BJ (cell line): ENCODE results near the gene RBM46. TPM values are rescaled to one million over a fixed set of nuclear protein-coding genes. Genes with fewer than 3 reads are reported as not detected.

ENCODE experiments used
- CTCF ChIA-PET: fragments of 350-600 bp; formaldehyde crosslinking; extraction: SDS; loops from one replicate; lab custom pipeline; 2021; ENCODE audit warnings: antibody characterized with exemption, inconsistent platforms; lab: Yijun Ruan, JAX
- POLR2A ChIA-PET: fragments of 300-600 bp; sonication (Branson Sonifier 250); formaldehyde crosslinking; extraction: SDS; loops from one replicate; lab custom pipeline; 2021; ENCODE audit warnings: antibody characterized with exemption; lab: Charles Lee
- DNase-seq: peaks from one replicate; pipeline ENCODE4 v3.0.0-alpha.2; 2011; ENCODE audit warnings: low read depth
- H3K27me3 ChIP-seq: 2 replicates; pipeline ENCODE4 v1.6.0; 2011; ENCODE audit warnings: low read length; ENCODE audit not compliant: control insufficient read depth, insufficient read depth
- H3K36me3 ChIP-seq: 2 replicates; pipeline ENCODE4 v1.5.1; 2011; ENCODE audit warnings: low read length; ENCODE audit not compliant: control insufficient read depth, insufficient read depth
- H3K4me3 ChIP-seq: 2 replicates; pipeline ENCODE4 v1.5.1; 2011; ENCODE audit warnings: low read depth, mild to moderate bottlenecking, control low read depth, low read length
- CTCF ChIP-seq: IDR thresholded peaks from 2 replicates; pipeline ENCODE4 v1.5.1; 2011; ENCODE audit warnings: low read depth, mild to moderate bottlenecking, control low read depth, inconsistent platforms, low read length, moderate library complexity; ENCODE audit not compliant: insufficient read depth
- polyA plus RNA-seq: library from polyadenylated mRNA; depleted of rRNA; stranded (reverse); fragments of >200 nt; gene quantifications from 2 replicates; pipeline ENCODE4 v1.2.3, GENCODE V29; 2011; rRNA removed
- small RNA-seq: library from RNA; depleted of rRNA; stranded (forward); fragments of <200 nt; gene quantifications from one replicate; pipeline ENCODE3, GENCODE V24; 2012; ENCODE audit warnings: low replicate concordance, low read depth; ENCODE audit not compliant: insufficient read length

RBM46 gene
- polyA plus RNA-seq, 1 experiment, result not detected

- no peak for DNase-seq
- no peaks in the 10 kb centered on the region for H3K27me3 ChIP-seq
- ChIA-PET POLR2A (no interaction called here), CTCF (no interaction called here)
- no peaks in the 10 kb centered on the region for H3K36me3 ChIP-seq
- no peak for TF ChIP-seq CTCF
- no peak overlapping the region for H3K4me3 ChIP-seq
Observed at GRCh38 chr4:154877110-154877760, 96.2 kb downstream of the RBM46 start.

Small RNAs within 50 kb of the gene (small RNA-seq; reads per million reads assigned to genes)
- gene RNU2-44P (not detected), gene RNU2-66P (not detected)

Other genes starting within 250 kb of the RBM46 start
- gene PLRG1, start 230.9 kb upstream of the RBM46 start, polyA plus RNA-seq, result 98.6 and 137 TPM in 2 replicates
- gene FGB, start 218.3 kb upstream of the RBM46 start, polyA plus RNA-seq, result not detected in 2 replicates
- gene FGA, start 190.5 kb upstream of the RBM46 start, polyA plus RNA-seq, result not detected in 2 replicates
- gene FGG, start 168.6 kb upstream of the RBM46 start, polyA plus RNA-seq, result not detected in 2 replicates
- not detected in 2 replicates for gene LRAT, start 37.3 kb upstream of the RBM46 start, polyA plus RNA-seq